ENCODE data around the gene CCDC40.

The CCDC40 gene

GRCh38 chr17:80096561-80097021 lies 60.1 kb downstream of the CCDC40 start:
- H3K36me3 Mint-ChIP-seq: no peaks in the 10 kb centered on the region
- H3K4me3 Mint-ChIP-seq: no peak overlapping the region
- no peak overlapping the region for H3K27ac Mint-ChIP-seq
- no peaks in the 10 kb centered on the region for H3K27me3 Mint-ChIP-seq
- no peaks in the 10 kb centered on the region for H3K9me3 Mint-ChIP-seq
- peaks cover 15% of the 10 kb centered on the region for H3K4me1 Mint-ChIP-seq

DNA sequence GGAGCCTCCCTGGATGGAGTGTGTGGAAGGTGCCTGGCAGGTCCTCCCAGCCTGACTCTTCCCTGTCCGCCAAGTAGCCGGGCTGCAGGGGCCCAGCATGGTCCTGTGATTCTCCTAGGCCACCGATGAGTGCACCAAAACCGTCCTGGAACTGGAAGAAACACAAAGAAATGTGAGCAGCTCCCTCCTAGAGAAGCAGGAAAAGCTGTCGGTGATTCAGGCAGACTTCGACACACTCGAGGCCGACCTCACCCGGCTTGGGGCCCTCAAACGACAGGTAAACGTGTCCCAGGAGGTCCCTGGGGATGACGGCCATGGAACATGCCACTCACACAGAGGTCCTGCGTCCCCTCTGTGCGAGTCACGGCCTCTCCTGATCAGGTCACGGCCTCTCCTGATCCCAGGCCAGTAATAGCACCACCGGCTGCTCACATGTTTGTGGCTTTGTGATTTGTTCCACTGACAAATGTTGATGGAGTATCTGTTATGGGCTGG lies 60.7 kb downstream of the CCDC40 start:
- Mint-ChIP-seq H3K4me3 (no peak overlapping the region), H3K27me3 (no peaks in the 10 kb centered on the region), H3K27ac (no peak overlapping the region), H3K9me3 (no peaks in the 10 kb centered on the region), H3K4me1 (peaks cover 20% of the 10 kb centered on the region), H3K36me3 (no peaks in the 10 kb centered on the region)

GRCh38 chr17:80097844-80098691 lies 61.6 kb downstream of the CCDC40 start:
- peak overlapping the region; percentile 17 for H3K27ac Mint-ChIP-seq
- peaks cover 27% of the 10 kb centered on the region for H3K4me1 Mint-ChIP-seq
- H3K36me3 Mint-ChIP-seq: no peaks in the 10 kb centered on the region
- no peaks in the 10 kb centered on the region for H3K9me3 Mint-ChIP-seq
- no peak overlapping the region for H3K4me3 Mint-ChIP-seq
- H3K27me3 Mint-ChIP-seq: no peaks in the 10 kb centered on the region

DNA sequence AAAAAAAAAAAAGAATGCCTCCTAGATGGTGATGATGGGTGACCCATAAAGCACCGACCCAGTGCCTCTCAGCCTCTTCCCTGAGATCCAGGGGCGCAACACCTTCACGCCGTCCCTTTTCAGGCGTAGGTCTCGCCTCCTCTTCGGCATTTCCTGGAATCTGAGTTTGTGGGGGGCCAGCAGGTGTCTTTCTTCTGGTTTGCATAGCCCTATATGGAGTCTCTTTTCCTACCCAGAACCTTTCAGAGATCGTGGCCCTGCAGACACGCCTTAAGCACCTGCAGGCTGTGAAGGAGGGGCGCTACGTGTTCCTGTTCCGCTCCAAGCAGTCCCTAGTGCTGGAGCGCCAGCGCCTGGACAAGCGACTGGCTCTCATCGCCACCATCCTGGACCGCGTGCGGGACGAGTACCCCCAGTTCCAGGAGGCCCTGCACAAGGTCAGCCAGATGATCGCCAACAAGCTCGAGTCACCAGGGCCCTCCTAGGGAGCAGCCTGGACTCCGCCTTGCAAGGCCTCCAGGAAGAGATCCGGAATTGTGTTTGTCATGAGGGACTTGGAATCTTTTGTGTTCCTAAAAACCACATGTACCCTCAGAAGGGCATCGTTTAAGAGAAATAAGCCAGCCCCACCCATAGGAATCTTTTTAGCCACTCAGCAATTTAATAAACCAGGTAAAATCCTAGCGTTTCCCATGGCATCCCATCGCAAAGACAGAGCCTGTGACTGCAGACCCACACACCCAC lies 63.0 kb downstream of the CCDC40 start:
- peaks cover 31% of the 10 kb centered on the region for H3K4me1 Mint-ChIP-seq
- no peaks in the 10 kb centered on the region for H3K9me3 Mint-ChIP-seq
- H3K4me3 Mint-ChIP-seq: no peak overlapping the region
- no peaks in the 10 kb centered on the region for H3K36me3 Mint-ChIP-seq
- H3K27ac Mint-ChIP-seq: no peak overlapping the region
- H3K27me3 Mint-ChIP-seq: no peaks in the 10 kb centered on the region

DNA sequence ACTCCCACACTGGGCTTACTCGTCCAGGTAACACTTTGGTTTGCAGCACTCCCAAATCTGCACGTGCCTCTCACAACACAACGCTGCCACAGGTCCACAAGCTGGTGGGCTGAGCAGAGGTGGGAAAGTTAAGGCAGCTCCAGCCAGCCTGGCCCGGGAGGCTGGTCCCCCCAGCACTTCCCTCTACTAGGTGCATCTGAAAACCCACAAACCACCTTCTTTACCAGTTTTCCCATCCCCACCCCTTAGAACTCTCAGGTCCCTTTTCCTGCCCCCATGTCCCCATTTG lies 63.5 kb downstream of the CCDC40 start:
- H3K36me3 Mint-ChIP-seq: no peaks in the 10 kb centered on the region
- peaks cover 31% of the 10 kb centered on the region for H3K4me1 Mint-ChIP-seq
- H3K4me3 Mint-ChIP-seq: peak overlapping the region; percentile 92
- H3K9me3 Mint-ChIP-seq: no peaks in the 10 kb centered on the region
- peak overlapping the region; percentile 92 for H3K27ac Mint-ChIP-seq
- no peaks in the 10 kb centered on the region for H3K27me3 Mint-ChIP-seq

- no peaks in the 10 kb centered on the region for H3K36me3 Mint-ChIP-seq
- peak within 1 kb of the TSS; percentile 95 for H3K4me3 Mint-ChIP-seq
- peaks cover 31% of the 10 kb centered on the region for H3K4me1 Mint-ChIP-seq
- H3K27ac Mint-ChIP-seq: peak within 1 kb of the TSS; percentile 92
- no peaks in the 10 kb centered on the region for H3K9me3 Mint-ChIP-seq
- H3K27me3 Mint-ChIP-seq: no peaks in the 10 kb centered on the region
Observed at GRCh38 chr17:80101011-80101945, 64.8 kb downstream of the CCDC40 start, which contains the start of gene GAA. GAA (plus strand) TSS chr17:80101581; CDS start chr17:80104587, 3,006 bp downstream.

GRCh38 chr17:80101946-80102663 lies 65.7 kb downstream of the CCDC40 start:
- H3K4me3 Mint-ChIP-seq: peak overlapping the region; percentile 95
- H3K27ac Mint-ChIP-seq: peak overlapping the region; percentile 90
- no peaks in the 10 kb centered on the region for H3K27me3 Mint-ChIP-seq
- peaks cover 31% of the 10 kb centered on the region for H3K4me1 Mint-ChIP-seq
- no peaks in the 10 kb centered on the region for H3K9me3 Mint-ChIP-seq
- H3K36me3 Mint-ChIP-seq: no peaks in the 10 kb centered on the region

DNA sequence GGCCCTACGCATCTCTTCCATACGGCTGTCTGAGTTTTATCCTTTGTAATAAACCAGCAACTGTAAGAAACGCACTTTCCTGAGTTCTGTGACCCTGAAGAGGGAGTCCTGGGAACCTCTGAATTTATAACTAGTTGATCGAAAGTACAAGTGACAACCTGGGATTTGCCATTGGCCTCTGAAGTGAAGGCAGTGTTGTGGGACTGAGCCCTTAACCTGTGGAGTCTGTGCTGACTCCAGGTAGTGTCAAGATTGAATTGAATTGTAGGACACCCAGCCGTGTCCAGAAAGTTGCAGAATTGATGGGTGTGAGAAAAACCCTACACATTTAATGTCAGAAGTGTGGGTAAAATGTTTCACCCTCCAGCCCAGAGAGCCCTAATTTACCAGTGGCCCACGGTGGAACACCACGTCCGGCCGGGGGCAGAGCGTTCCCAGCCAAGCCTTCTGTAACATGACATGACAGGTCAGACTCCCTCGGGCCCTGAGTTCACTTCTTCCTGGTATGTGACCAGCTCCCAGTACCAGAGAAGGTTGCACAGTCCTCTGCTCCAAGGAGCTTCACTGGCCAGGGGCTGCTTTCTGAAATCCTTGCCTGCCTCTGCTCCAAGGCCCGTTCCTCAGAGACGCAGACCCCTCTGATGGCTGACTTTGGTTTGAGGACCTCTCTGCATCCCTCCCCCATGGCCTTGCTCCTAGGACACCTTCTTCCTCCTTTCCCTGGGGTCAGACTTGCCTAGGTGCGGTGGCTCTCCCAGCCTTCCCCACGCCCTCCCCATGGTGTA lies 66.4 kb downstream of the CCDC40 start:
- Mint-ChIP-seq H3K27me3 (no peaks in the 10 kb centered on the region), H3K27ac (no peak overlapping the region), H3K36me3 (no peaks in the 10 kb centered on the region), H3K4me3 (peak overlapping the region; percentile 95), H3K9me3 (no peaks in the 10 kb centered on the region), H3K4me1 (peaks cover 31% of the 10 kb centered on the region)

- no peaks in the 10 kb centered on the region for H3K27me3 Mint-ChIP-seq
- peaks cover 31% of the 10 kb centered on the region for H3K4me1 Mint-ChIP-seq
- H3K36me3 Mint-ChIP-seq: no peaks in the 10 kb centered on the region
- peak overlapping the region; percentile 62 for H3K4me3 Mint-ChIP-seq
- no peaks in the 10 kb centered on the region for H3K9me3 Mint-ChIP-seq
- H3K27ac Mint-ChIP-seq: no peak overlapping the region
Observed at GRCh38 chr17:80103449-80104085, 67.1 kb downstream of the CCDC40 start.

DNA sequence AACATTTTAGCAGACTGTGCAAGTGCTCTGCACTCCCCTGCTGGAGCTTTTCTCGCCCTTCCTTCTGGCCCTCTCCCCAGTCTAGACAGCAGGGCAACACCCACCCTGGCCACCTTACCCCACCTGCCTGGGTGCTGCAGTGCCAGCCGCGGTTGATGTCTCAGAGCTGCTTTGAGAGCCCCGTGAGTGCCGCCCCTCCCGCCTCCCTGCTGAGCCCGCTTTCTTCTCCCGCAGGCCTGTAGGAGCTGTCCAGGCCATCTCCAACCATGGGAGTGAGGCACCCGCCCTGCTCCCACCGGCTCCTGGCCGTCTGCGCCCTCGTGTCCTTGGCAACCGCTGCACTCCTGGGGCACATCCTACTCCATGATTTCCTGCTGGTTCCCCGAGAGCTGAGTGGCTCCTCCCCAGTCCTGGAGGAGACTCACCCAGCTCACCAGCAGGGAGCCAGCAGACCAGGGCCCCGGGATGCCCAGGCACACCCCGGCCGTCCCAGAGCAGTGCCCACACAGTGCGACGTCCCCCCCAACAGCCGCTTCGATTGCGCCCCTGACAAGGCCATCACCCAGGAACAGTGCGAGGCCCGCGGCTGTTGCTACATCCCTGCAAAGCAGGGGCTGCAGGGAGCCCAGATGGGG lies 68.0 kb downstream of the CCDC40 start:
- no peaks in the 10 kb centered on the region for H3K27me3 Mint-ChIP-seq
- H3K4me3 Mint-ChIP-seq: no peak overlapping the region
- H3K36me3 Mint-ChIP-seq: no peaks in the 10 kb centered on the region
- no peaks in the 10 kb centered on the region for H3K9me3 Mint-ChIP-seq
- peaks cover 31% of the 10 kb centered on the region for H3K4me1 Mint-ChIP-seq
- no peak overlapping the region for H3K27ac Mint-ChIP-seq

DNA sequence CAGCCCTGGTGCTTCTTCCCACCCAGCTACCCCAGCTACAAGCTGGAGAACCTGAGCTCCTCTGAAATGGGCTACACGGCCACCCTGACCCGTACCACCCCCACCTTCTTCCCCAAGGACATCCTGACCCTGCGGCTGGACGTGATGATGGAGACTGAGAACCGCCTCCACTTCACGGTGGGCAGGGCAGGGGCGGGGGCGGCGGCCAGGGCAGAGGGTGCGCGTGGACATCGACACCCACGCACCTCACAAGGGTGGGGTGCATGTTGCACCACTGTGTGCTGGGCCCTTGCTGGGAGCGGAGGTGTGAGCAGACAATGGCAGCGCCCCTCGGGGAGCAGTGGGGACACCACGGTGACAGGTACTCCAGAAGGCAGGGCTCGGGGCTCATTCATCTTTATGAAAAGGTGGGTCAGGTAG lies 68.5 kb downstream of the CCDC40 start:
- Mint-ChIP-seq H3K4me1 (peaks cover 27% of the 10 kb centered on the region), H3K36me3 (no peaks in the 10 kb centered on the region), H3K4me3 (no peak overlapping the region), H3K27ac (no peak overlapping the region), H3K27me3 (no peaks in the 10 kb centered on the region), H3K9me3 (no peaks in the 10 kb centered on the region)

GRCh38 chr17:80105762-80106161 lies 69.3 kb downstream of the CCDC40 start:
- H3K4me1 Mint-ChIP-seq: peaks cover 19% of the 10 kb centered on the region
- H3K4me3 Mint-ChIP-seq: no peak overlapping the region
- no peaks in the 10 kb centered on the region for H3K36me3 Mint-ChIP-seq
- no peaks in the 10 kb centered on the region for H3K27me3 Mint-ChIP-seq
- no peaks in the 10 kb centered on the region for H3K9me3 Mint-ChIP-seq
- H3K27ac Mint-ChIP-seq: no peak overlapping the region

DNA sequence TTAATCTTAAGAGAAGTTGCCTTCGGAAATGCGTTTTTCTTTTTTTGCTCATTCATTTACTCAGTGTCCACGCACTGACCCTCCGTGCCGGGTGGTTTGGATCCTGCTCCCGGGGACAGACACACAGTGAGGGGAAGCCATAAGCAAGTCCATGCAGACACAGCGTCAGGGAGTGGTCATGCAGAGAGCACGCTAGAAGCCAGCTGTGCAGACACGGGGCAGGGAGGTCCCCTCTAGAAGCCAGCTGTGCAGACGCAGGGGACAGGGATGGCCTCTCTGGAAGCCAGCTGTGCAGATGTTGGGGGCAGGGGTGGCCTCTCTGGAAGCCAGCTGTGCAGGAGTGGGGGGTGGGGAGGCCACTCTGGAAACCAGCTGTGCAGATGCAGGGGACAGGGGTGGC lies 69.7 kb downstream of the CCDC40 start:
- Mint-ChIP-seq H3K4me1 (peaks cover 16% of the 10 kb centered on the region), H3K27ac (no peak overlapping the region), H3K9me3 (no peaks in the 10 kb centered on the region), H3K27me3 (no peaks in the 10 kb centered on the region), H3K36me3 (no peaks in the 10 kb centered on the region), H3K4me3 (no peak overlapping the region)
